ENCODE measurements around the gene ARL5C. TPM values are rescaled to one million over a fixed set of nuclear protein-coding genes. Genes with fewer than 3 reads are reported as not detected.
A peak's percentile ranks its signal among the peaks of the same experiment; 100 is the strongest.

The ARL5C gene
- total and polyA plus RNA-seq, 4 donors = not detected

GRCh38 chr17:39209317-39210092 lies 43.5 kb upstream of the ARL5C start:
- Histone ChIP-seq H3K4me3 (ENCODE audit: low read depth in 1 of 3, low read length in 3 of 3) (peak overlapping the region in 1 of 3 donors; percentile 22), H3K4me1 (ENCODE audit: control insufficient read depth in 4 of 4, insufficient read depth in 4 of 4, low read length in 3 of 4) (peaks cover 0 to 5% (median 1%) of the 10 kb centered on the region in 4 donors), H3K9ac (ENCODE audit: low read depth in 1 of 2, low read length in 2 of 2) (no peak overlapping the region), H3K27me3 (ENCODE audit: control insufficient read depth in 4 of 4, insufficient read depth in 4 of 4, low read length in 3 of 4) (peaks cover 0 to 2% (median 0%) of the 10 kb centered on the region in 4 donors), H3K27ac (ENCODE audit: low read depth in 1 of 2, low read length in 2 of 2) (no peak overlapping the region), H3K36me3 (ENCODE audit: control insufficient read depth in 4 of 4, insufficient read depth in 3 of 4, low read depth in 1 of 4, low read length in 3 of 4) (peaks cover 0 to 8% (median 6%) of the 10 kb centered on the region in 4 donors), H3K9me3 (ENCODE audit: control insufficient read depth in 4 of 4, low read length in 3 of 4) (no peaks in the 10 kb centered on the region)
- TF ChIP-seq RAD21 (IDR thresholded peaks at IDR 0.05) (no peak), RXRA (IDR thresholded peaks at IDR 0.05) (no peak), EGR1 (IDR thresholded peaks at IDR 0.05; ENCODE audit: low read depth in 2 of 2) (no peak), FOXA1 (IDR thresholded peaks at IDR 0.05) (no peak)
- no peak for DNase-seq (ENCODE audit: low spot score)
- WGBS = 8% methylated on average over 39 of the region's 39 CpGs

- Histone ChIP-seq H3K4me3 (ENCODE audit: low read depth in 1 of 3, low read length in 3 of 3) (no peak overlapping the region), H3K27me3 (ENCODE audit: control insufficient read depth in 4 of 4, insufficient read depth in 4 of 4, low read length in 3 of 4) (peaks cover 0 to 2% (median 0%) of the 10 kb centered on the region in 4 donors), H3K9ac (ENCODE audit: low read depth in 1 of 2, low read length in 2 of 2) (no peak overlapping the region), H3K4me1 (ENCODE audit: control insufficient read depth in 4 of 4, insufficient read depth in 4 of 4, low read length in 3 of 4) (peaks cover 0 to 5% (median 1%) of the 10 kb centered on the region in 4 donors), H3K36me3 (ENCODE audit: control insufficient read depth in 4 of 4, insufficient read depth in 3 of 4, low read depth in 1 of 4, low read length in 3 of 4) (peaks cover 5 to 14% (median 12%) of the 10 kb centered on the region in 4 donors), H3K9me3 (ENCODE audit: control insufficient read depth in 4 of 4, low read length in 3 of 4) (no peaks in the 10 kb centered on the region), H3K27ac (ENCODE audit: low read depth in 1 of 2, low read length in 2 of 2) (no peak overlapping the region)
- DNase-seq (ENCODE audit: low spot score) = no peak
- TF ChIP-seq RAD21 (IDR thresholded peaks at IDR 0.05) (no peak), MAX (IDR thresholded peaks at IDR 0.05) (no peak), ATF3 (IDR thresholded peaks at IDR 0.05) (no peak), FOXA2 (IDR thresholded peaks at IDR 0.05) (no peak), HNF4G (IDR thresholded peaks at IDR 0.05) (no peak), ZBTB33 (IDR thresholded peaks at IDR 0.05) (no peak), HNF4A (conservative IDR thresholded peaks at IDR 0.05) (no peak), RXRA (IDR thresholded peaks at IDR 0.05) (no peak), JUND (IDR thresholded peaks at IDR 0.05) (no peak), EGR1 (IDR thresholded peaks at IDR 0.05; ENCODE audit: low read depth in 2 of 2) (no peak), FOXA1 (IDR thresholded peaks at IDR 0.05) (no peak), SP1 (IDR thresholded peaks at IDR 0.05) (no peak), TAF1 (conservative IDR thresholded peaks at IDR 0.05) (no peak)
- TF ChIP-seq, protein P1, sequence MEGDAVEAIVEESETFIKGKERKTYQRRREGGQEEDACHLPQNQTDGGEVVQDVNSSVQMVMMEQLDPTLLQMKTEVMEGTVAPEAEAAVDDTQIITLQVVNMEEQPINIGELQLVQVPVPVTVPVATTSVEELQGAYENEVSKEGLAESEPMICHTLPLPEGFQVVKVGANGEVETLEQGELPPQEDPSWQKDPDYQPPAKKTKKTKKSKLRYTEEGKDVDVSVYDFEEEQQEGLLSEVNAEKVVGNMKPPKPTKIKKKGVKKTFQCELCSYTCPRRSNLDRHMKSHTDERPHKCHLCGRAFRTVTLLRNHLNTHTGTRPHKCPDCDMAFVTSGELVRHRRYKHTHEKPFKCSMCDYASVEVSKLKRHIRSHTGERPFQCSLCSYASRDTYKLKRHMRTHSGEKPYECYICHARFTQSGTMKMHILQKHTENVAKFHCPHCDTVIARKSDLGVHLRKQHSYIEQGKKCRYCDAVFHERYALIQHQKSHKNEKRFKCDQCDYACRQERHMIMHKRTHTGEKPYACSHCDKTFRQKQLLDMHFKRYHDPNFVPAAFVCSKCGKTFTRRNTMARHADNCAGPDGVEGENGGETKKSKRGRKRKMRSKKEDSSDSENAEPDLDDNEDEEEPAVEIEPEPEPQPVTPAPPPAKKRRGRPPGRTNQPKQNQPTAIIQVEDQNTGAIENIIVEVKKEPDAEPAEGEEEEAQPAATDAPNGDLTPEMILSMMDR (IDR thresholded peaks at IDR 0.05; ENCODE audit: low read depth, low read length, missing input control) = no peak
- TF ChIP-seq, protein P2, sequence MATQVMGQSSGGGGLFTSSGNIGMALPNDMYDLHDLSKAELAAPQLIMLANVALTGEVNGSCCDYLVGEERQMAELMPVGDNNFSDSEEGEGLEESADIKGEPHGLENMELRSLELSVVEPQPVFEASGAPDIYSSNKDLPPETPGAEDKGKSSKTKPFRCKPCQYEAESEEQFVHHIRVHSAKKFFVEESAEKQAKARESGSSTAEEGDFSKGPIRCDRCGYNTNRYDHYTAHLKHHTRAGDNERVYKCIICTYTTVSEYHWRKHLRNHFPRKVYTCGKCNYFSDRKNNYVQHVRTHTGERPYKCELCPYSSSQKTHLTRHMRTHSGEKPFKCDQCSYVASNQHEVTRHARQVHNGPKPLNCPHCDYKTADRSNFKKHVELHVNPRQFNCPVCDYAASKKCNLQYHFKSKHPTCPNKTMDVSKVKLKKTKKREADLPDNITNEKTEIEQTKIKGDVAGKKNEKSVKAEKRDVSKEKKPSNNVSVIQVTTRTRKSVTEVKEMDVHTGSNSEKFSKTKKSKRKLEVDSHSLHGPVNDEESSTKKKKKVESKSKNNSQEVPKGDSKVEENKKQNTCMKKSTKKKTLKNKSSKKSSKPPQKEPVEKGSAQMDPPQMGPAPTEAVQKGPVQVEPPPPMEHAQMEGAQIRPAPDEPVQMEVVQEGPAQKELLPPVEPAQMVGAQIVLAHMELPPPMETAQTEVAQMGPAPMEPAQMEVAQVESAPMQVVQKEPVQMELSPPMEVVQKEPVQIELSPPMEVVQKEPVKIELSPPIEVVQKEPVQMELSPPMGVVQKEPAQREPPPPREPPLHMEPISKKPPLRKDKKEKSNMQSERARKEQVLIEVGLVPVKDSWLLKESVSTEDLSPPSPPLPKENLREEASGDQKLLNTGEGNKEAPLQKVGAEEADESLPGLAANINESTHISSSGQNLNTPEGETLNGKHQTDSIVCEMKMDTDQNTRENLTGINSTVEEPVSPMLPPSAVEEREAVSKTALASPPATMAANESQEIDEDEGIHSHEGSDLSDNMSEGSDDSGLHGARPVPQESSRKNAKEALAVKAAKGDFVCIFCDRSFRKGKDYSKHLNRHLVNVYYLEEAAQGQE (IDR thresholded peaks at IDR 0.05) = no peak
- 59% methylated on average over 8 of the region's 8 CpGs for WGBS
Observed at GRCh38 chr17:39208893-39209292, 42.9 kb upstream of the ARL5C start.

Measured in liver (tissue), 9 donors.